ENCODE data around the gene TBCE.

The TBCE gene

GRCh38 chr1:235410467-235410866, 43.2 kb downstream of the TBCE start:
- no peak for DNase-seq

GRCh38 chr1:235411489-235412486, 44.6 kb downstream of the TBCE start:
- no peak for DNase-seq

GRCh38 chr1:235415008-235415904, 48.0 kb downstream of the TBCE start:
- DNase-seq, result peak; percentile 37

- no peak for DNase-seq
Observed at GRCh38 chr1:235416662-235417049, 49.4 kb downstream of the TBCE start.

GRCh38 chr1:235417086-235417697, 50.0 kb downstream of the TBCE start:
- DNase-seq, result peak; percentile 48

- DNase-seq, result no peak
Observed at GRCh38 chr1:235421751-235422150, 54.5 kb downstream of the TBCE start.

GRCh38 chr1:235423214-235423652, 56.0 kb downstream of the TBCE start:
- DNase-seq, result no peak

- DNase-seq, result no peak
Observed at GRCh38 chr1:235424092-235424491, 56.9 kb downstream of the TBCE start.

- DNase-seq, result no peak
Observed at GRCh38 chr1:235425357-235425756, 58.1 kb downstream of the TBCE start.

- DNase-seq, result no peak
Observed at GRCh38 chr1:235426143-235426542, 58.9 kb downstream of the TBCE start.

GRCh38 chr1:235426680-235427079, 59.5 kb downstream of the TBCE start:
- DNase-seq, result no peak

- no peak for DNase-seq
Observed at GRCh38 chr1:235427447-235427846, 60.2 kb downstream of the TBCE start.

GRCh38 chr1:235429143-235429542, 61.9 kb downstream of the TBCE start:
- DNase-seq, result no peak

- DNase-seq, result no peak
Observed at GRCh38 chr1:235430991-235431390, 63.8 kb downstream of the TBCE start.

GRCh38 chr1:235434001-235434400, 66.8 kb downstream of the TBCE start:
- no peak for DNase-seq

GRCh38 chr1:235441159-235441685, 74.0 kb downstream of the TBCE start:
- DNase-seq, result no peak

GRCh38 chr1:235442788-235443429, 75.7 kb downstream of the TBCE start:
- DNase-seq, result no peak

- no peak for DNase-seq
Observed at GRCh38 chr1:235448616-235449015, 81.4 kb downstream of the TBCE start.

GRCh38 chr1:235450433-235450832, 83.2 kb downstream of the TBCE start:
- no peak for DNase-seq

- no peak for DNase-seq
Observed at GRCh38 chr1:235450886-235451483, 83.8 kb downstream of the TBCE start.

- no peak for DNase-seq
Observed at GRCh38 chr1:235454021-235454420, 86.8 kb downstream of the TBCE start.

- DNase-seq, result no peak
Observed at GRCh38 chr1:235455097-235455496, 87.9 kb downstream of the TBCE start.

Measured in T-helper 9 cell (primary cell).